Esophagus muscularis mucosa (tissue), 4 donors: ENCODE measurements around the gene FLNA. TPM values are rescaled to one million over a fixed set of nuclear protein-coding genes. Genes with fewer than 3 reads are reported as not detected.

Experiments used
- DNase-seq: peaks from one replicate; pipeline ENCODE4 v3.0.0-alpha.2; 2017; ENCODE audit errors: extremely low spot score
- H3K27ac ChIP-seq, 4 donors: fragments of 200-600 bp; sonication (generic); replicated peaks in 1 of 4; 1 replicate in 3 of 4; 2 replicates in 1 of 4; pipeline ENCODE4 v1.5.1; 2016 to 2019; ENCODE audit warnings: mild to moderate bottlenecking in 1 of 4
- H3K27me3 ChIP-seq, 4 donors: fragments of 200-600 bp; sonication (generic); one replicate each; pipeline versions ENCODE4 v1.5.1 to v1.6.0; 2016 to 2019
- H3K36me3 ChIP-seq, 4 donors: fragments of 200-600 bp; sonication (generic); one replicate each; pipeline ENCODE4 v1.5.1; 2016 to 2019
- H3K4me1 ChIP-seq, 4 donors: fragments of 200-600 bp; sonication (generic); one replicate each; pipeline ENCODE4 v1.5.1; 2016 to 2019
- H3K4me3 ChIP-seq, 4 donors: fragments of 200-600 bp; sonication (generic); 1 replicate in 2 of 4; 2 replicates in 2 of 4; pipeline ENCODE4 v1.5.1; 2016 to 2019; ENCODE audit warnings: mild to moderate bottlenecking in 4 of 4, moderate library complexity in 1 of 4
- H3K9me3 ChIP-seq, 4 donors: fragments of 200-600 bp; sonication (generic); 1 replicate in 3 of 4; 2 replicates in 1 of 4; pipeline ENCODE4 v1.5.1; 2016 to 2019
- CTCF ChIP-seq, 3 experiments: fragments of 200-600 bp in 2 of 3; fragments of 450-650 bp in 1 of 3; sonication (generic) in 2 of 3; IDR thresholded peaks; one replicate each; pipeline ENCODE4 v1.5.1; 2017 to 2019; ENCODE audit warnings: antibody characterized with exemption in 3 of 3, mild to moderate bottlenecking in 2 of 3, moderate library complexity in 1 of 3
- EP300 ChIP-seq: sonication (generic); formaldehyde crosslinking; IDR thresholded peaks from one replicate; pipeline ENCODE4 v1.6.1; 2017; ENCODE audit warnings: antibody characterized with exemption
- POLR2A ChIP-seq: fragments of 450-650 bp; IDR thresholded peaks from one replicate; pipeline ENCODE4 v1.6.1; 2017; ENCODE audit warnings: antibody characterized with exemption, moderate library complexity, mild to moderate bottlenecking, low read depth
- POLR2AphosphoS5 ChIP-seq, 2 donors: sonication (generic); formaldehyde crosslinking; IDR thresholded peaks; one replicate each; pipeline ENCODE4 v1.6.1; 2017; ENCODE audit warnings: antibody characterized with exemption in 2 of 2
- WGBS: methylation state at CpG from one replicate; pipeline ENCODE4 v1.1.5; 2018; 5-methylcytosine and 5-hydroxymethylcytosine counted together
- intact Hi-C: fragments of 100-400 bp; cut with DNase I; formaldehyde crosslinking; loops from one replicate; pipeline ENCODE4 v1.15.1; 2023
- total RNA-seq, 4 donors: library from RNA; depleted of rRNA; stranded (reverse); fragments of >200 nt; gene quantifications; one replicate each; pipeline versions ENCODE4 v1.1.0 to v1.2.1, GENCODE V29; 2016

The FLNA gene
- total RNA-seq, 4 donors from 2014 or later = 8,941 to 16,544 (median 12,362) TPM

- no peak for DNase-seq
- no peak for TF ChIP-seq CTCF (IDR thresholded peaks at IDR 0.05)
- TF ChIP-seq POLR2AphosphoS5 (IDR thresholded peaks at IDR 0.05) = no peak
- no peak for TF ChIP-seq EP300
- no peak for TF ChIP-seq POLR2A
- Histone ChIP-seq H3K27ac (peak overlapping the region in 1 of 4 donors; percentile 15), H3K4me3 (no peak overlapping the region), H3K36me3 (peaks cover 0 to 25% (median 8%) of the 10 kb centered on the region in 4 donors), H3K27me3 (no peaks in the 10 kb centered on the region), H3K9me3 (no peaks in the 10 kb centered on the region), H3K4me1 (peaks cover 4 to 9% (median 6%) of the 10 kb centered on the region in 4 donors)
- whole genome bisulfite sequencing = 82% methylated on average over 8 of the region's 8 CpGs
- intact Hi-C loops = no loop called here
Measured at GRCh38 chrX:154419189-154419588, 44.8 kb upstream of the FLNA start.

- no peaks in the 10 kb centered on the region for H3K27me3 ChIP-seq
Measured at GRCh38 chrX:154417157-154417556, 42.7 kb upstream of the FLNA start.

GRCh38 chrX:154413142-154413541 lies 38.7 kb upstream of the FLNA start:
- TF ChIP-seq CTCF (IDR thresholded peaks at IDR 0.05) = no peak
- no peak for TF ChIP-seq EP300
- TF ChIP-seq POLR2A = no peak
- no CpG with 5 or more reads among the region's 8 CpGs for WGBS
- Histone ChIP-seq H3K4me1 (peaks cover 3 to 27% (median 19%) of the 10 kb centered on the region in 4 donors), H3K9me3 (no peaks in the 10 kb centered on the region), H3K4me3 (no peak overlapping the region), H3K36me3 (peaks cover 0 to 22% (median 6%) of the 10 kb centered on the region in 4 donors), H3K27ac (peak overlapping the region in 3 of 4 donors; percentile 94 to 95 (median 94)), H3K27me3 (no peaks in the 10 kb centered on the region)
- intact Hi-C loops = no loop called here
- DNase-seq = no peak

More at GRCh38 chrX:154417157-154417556, 42.7 kb upstream of the FLNA start:
- no peaks in the 10 kb centered on the region for H3K9me3 ChIP-seq
- TF ChIP-seq POLR2A (no peak), POLR2AphosphoS5 (IDR thresholded peaks at IDR 0.05) (no peak)
- intact Hi-C loops = no loop called here
- peaks cover 0 to 36% (median 11%) of the 10 kb centered on the region in 4 donors for H3K36me3 ChIP-seq
- H3K4me1 ChIP-seq = peaks cover 8 to 21% (median 14%) of the 10 kb centered on the region in 4 donors
- H3K27ac ChIP-seq = no peak overlapping the region
- WGBS = 71% methylated on average over 7 of the region's 7 CpGs
- no peak for DNase-seq
- H3K4me3 ChIP-seq = no peak overlapping the region

GRCh38 chrX:154412468-154412867 lies 38.0 kb upstream of the FLNA start:
- DNase-seq = no peak
- Histone ChIP-seq H3K9me3 (no peaks in the 10 kb centered on the region), H3K27me3 (no peaks in the 10 kb centered on the region), H3K4me3 (peak overlapping the region; percentile 73 to 78 (median 76)), H3K36me3 (peaks cover 0 to 22% (median 6%) of the 10 kb centered on the region in 4 donors), H3K4me1 (peaks cover 3 to 27% (median 19%) of the 10 kb centered on the region in 4 donors), H3K27ac (peak overlapping the region; percentile 92 to 95 (median 94))
- TF ChIP-seq POLR2A (no peak), EP300 (no peak), POLR2AphosphoS5 (IDR thresholded peaks at IDR 0.05) (no peak), CTCF (IDR thresholded peaks at IDR 0.05) (no peak)
- 67% methylated on average over 2 of the region's 4 CpGs for WGBS
- intact Hi-C loops = no loop called here

- intact Hi-C loops = no loop called here
- DNase-seq = no peak
- 57% methylated on average over 8 of the region's 29 CpGs for WGBS
Measured at GRCh38 chrX:154411981-154412340, 37.5 kb upstream of the FLNA start.

More at GRCh38 chrX:154411981-154412340, 37.5 kb upstream of the FLNA start:
- peak overlapping the region; percentile 73 to 78 (median 76) for H3K4me3 ChIP-seq
- H3K4me1 ChIP-seq = peaks cover 3 to 27% (median 19%) of the 10 kb centered on the region in 4 donors
- no peaks in the 10 kb centered on the region for H3K9me3 ChIP-seq
- TF ChIP-seq POLR2AphosphoS5 (IDR thresholded peaks at IDR 0.05) (peak; percentile 65 to 68), POLR2A (no peak), EP300 (no peak), CTCF (IDR thresholded peaks at IDR 0.05) (no peak)
- no peaks in the 10 kb centered on the region for H3K27me3 ChIP-seq
- peak overlapping the region; percentile 92 to 95 (median 94) for H3K27ac ChIP-seq
- peaks cover 0 to 22% (median 6%) of the 10 kb centered on the region in 4 donors for H3K36me3 ChIP-seq
